HG03558 (cell line): ENCODE data around the gene C1orf210.

Experiments used
- ATAC-seq: cut with Tn5 transposase; IDR thresholded peaks from one replicate; pipeline ENCODE4 v1.9.1; 2021; ENCODE audit warnings: moderate number of reproducible peaks; ENCODE audit not compliant: unreplicated experiment; ENCODE audit errors: extremely low read depth

The C1orf210 gene

GRCh38 chr1:43253876-43254275 is 31.5 kb downstream of the C1orf210 start:
- ATAC-seq = no peak

GRCh38 chr1:43253173-43253572 is 32.2 kb downstream of the C1orf210 start:
- no peak for ATAC-seq

- ATAC-seq = no peak
Observed at GRCh38 chr1:43252225-43252624, 33.2 kb downstream of the C1orf210 start.

- ATAC-seq = no peak
Observed at GRCh38 chr1:43251024-43251423, 34.4 kb downstream of the C1orf210 start.

GRCh38 chr1:43250351-43250761 is 35.0 kb downstream of the C1orf210 start:
- ATAC-seq = no peak

- ATAC-seq = no peak
Observed at GRCh38 chr1:43247256-43247921, 38.0 kb downstream of the C1orf210 start.

GRCh38 chr1:43246466-43247213 is 38.7 kb downstream of the C1orf210 start:
- no peak for ATAC-seq

- no peak for ATAC-seq
Observed at GRCh38 chr1:43243299-43243698, 42.1 kb downstream of the C1orf210 start.

GRCh38 chr1:43241413-43241836 is 44.0 kb downstream of the C1orf210 start:
- no peak for ATAC-seq

- no peak for ATAC-seq
Observed at GRCh38 chr1:43239484-43239883, 45.9 kb downstream of the C1orf210 start.

GRCh38 chr1:43238991-43239469 is 46.4 kb downstream of the C1orf210 start:
- no peak for ATAC-seq

- ATAC-seq = no peak
Observed at GRCh38 chr1:43238085-43238484, 47.3 kb downstream of the C1orf210 start.

- ATAC-seq = no peak
Observed at GRCh38 chr1:43237121-43237520, 48.3 kb downstream of the C1orf210 start.

- ATAC-seq = no peak
Observed at GRCh38 chr1:43235451-43236121, 49.8 kb downstream of the C1orf210 start.

GRCh38 chr1:43235040-43235439 is 50.3 kb downstream of the C1orf210 start:
- no peak for ATAC-seq

- no peak for ATAC-seq
Observed at GRCh38 chr1:43234267-43234666, 51.1 kb downstream of the C1orf210 start.

GRCh38 chr1:43233631-43234030 is 51.8 kb downstream of the C1orf210 start:
- ATAC-seq = no peak

- ATAC-seq = no peak
Observed at GRCh38 chr1:43232482-43232881, 52.9 kb downstream of the C1orf210 start.

- no peak for ATAC-seq
Observed at GRCh38 chr1:43232074-43232473, 53.3 kb downstream of the C1orf210 start.
